8988T (cell line): ENCODE measurements around the gene ARHGAP12.
"Not testable (repeated sequence)": the region's sequence is repeated elsewhere in the genome, so short reads cannot be mapped to it uniquely, and the experiment has no call there.

Experiments used
- DNase-seq: peaks from one replicate; pipeline ENCODE4 v3.0.0; 2011

The ARHGAP12 gene

GRCh38 chr10:31808258-31809218 is 120.1 kb downstream of the ARHGAP12 start:
- no peak for DNase-seq

DNA sequence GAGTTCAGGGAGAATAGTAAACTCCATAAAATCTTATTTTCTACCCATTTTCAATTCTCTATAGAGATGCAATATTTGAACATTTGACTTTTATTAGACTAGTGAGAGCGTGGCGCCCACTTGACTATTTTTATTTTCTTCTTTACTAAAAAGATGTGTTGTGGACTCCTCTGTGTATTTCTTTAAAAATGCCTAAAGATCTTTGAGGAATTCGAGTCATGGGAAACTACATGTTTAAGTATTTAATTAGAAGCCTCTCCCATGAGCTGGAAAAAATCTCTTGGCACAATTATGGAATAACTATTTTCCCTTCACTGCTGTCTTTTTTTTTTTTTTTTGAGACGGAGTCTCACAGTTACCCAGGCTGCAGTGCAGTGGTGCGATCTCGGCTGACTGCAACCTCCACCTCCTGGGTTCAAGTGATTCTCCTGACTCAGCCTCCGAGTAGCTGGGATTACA is 124.2 kb downstream of the ARHGAP12 start:
- no peak for DNase-seq

- DNase-seq, result no peak
Measured at GRCh38 chr10:31803606-31804351, 124.9 kb downstream of the ARHGAP12 start.

DNA sequence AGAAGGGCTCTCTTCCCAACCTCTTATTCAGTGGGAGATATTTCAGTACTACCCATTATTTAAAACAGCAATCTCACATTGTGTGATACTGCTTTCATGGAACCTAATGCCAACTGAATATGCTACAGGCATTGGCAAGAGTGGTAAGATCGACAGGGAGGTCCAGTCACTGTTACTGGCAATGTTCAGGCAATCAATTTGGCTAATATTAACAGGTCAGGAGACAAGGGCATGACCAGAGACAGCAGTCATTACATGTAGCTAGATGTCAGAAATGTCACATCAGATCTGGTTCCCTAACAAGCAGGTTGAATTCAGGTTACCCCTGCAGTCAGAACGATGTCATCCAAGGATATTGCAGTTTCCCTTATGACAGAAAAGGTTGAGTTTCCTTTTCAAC is 129.4 kb downstream of the ARHGAP12 start:
- no peak for DNase-seq

DNA sequence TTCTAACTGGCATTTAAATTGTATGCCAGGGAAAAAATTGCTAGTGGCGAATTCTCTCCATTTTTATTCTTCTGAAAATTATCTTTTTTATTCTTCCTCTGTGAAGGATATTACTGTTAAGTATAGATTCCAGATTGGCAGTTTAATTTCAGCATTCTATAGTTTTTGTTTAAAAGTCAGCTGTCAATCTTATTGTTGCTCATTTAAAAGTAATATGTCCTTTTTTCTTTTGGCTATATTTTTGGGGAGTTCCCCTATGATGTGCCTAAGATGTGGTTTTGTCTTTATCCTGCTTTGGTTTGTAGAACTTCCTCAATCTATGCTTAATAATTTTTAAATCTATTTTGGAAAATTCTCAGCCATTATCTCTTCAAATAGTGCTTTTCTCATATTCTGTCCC is 135.9 kb downstream of the ARHGAP12 start:
- DNase-seq, result no peak

DNA sequence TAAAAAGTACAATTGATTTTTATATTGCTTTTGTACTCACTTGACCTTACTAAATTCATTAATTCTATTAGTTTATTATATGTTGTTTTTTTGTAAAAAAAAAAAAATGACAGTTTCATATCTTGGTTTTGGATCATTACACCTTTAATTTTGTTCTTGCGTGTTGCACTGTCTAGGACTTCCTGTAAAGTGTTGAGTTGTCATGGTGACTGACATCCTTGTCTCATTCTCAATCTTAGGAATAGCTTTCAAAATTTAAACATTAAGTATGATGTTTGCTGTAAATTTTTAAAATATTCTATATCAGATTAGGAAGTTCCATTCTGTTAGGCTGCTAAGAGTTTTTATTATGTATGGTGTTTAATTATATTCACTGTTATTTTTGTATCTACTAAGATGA is 139.1 kb downstream of the ARHGAP12 start:
- DNase-seq, result no peak

DNA sequence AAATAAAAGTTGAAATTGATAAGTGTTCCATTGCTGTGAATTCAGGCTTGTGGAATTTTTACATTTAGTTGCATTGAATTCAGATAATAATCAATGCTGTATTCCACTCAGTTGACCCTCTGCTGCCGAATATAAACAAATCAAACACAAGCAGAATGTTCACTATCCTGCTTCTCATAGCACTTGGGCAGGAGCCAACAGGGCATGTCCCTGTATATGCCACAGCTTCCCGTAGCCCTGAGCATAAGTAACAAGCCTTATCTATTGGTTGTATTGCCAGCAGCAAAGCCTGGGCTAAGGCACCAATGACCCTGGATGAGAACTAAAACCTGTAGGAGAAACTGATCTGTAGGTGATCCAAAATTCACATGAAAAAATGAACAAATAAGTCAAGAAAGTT is 145.9 kb downstream of the ARHGAP12 start:
- no peak for DNase-seq

GRCh38 chr10:31780717-31781116 is 147.9 kb downstream of the ARHGAP12 start:
- no peak for DNase-seq

DNA sequence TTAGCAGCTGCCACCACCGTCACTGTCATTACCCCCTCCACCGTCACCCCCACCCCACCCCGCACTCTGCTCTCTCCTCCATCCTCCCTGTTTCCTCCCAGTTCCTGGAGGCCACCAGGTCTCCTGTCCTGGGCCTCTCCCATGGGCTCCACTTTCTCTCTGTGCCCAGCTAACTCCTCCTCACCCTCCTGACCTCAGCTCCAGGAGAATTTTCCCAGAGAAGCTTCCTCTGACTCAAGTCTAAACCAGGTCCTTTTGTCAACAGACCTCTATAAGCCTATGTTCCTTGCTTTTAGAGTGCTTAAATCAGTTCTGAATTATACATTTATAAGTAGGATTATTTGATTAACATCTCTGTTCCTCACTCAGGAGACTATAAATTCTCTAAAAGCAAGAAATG is 150.0 kb downstream of the ARHGAP12 start:
- DNase-seq, result no peak

- DNase-seq, result no peak
Measured at GRCh38 chr10:31776159-31776558, 152.5 kb downstream of the ARHGAP12 start.

- DNase-seq, result no peak
Measured at GRCh38 chr10:31774928-31775650, 153.5 kb downstream of the ARHGAP12 start.

GRCh38 chr10:31774299-31774900 is 154.2 kb downstream of the ARHGAP12 start:
- DNase-seq, result no peak

- no peak for DNase-seq
Measured at GRCh38 chr10:31773749-31774298, 154.8 kb downstream of the ARHGAP12 start.

- no peak for DNase-seq
Measured at GRCh38 chr10:31771331-31771831, 157.2 kb downstream of the ARHGAP12 start.

DNA sequence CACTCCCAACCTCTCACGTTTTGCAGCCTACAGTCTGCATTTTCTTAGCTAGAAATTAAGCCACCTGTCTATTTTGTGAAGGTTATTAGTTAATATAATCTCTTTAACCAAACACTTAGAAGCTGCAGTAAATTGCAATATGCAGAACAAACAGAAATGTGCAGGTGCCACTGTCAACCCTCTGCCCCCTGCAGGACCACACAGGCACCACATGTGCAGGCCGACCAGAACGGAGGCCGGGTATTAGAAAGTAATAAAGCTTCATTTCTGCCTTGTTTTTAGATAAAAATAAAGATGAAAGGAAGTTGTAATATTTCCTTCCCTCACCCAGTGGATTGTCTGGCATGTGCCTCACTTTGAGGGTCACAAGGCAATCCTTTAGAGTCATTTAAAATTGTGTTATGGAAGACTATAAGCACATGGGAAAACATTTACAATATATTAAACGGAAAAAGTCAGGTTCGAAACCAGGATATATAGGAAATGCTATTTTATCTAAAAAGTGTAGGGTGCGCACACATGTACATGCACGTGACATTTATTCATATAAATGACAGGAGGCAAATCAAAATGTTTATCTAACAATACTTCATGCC is 158.2 kb downstream of the ARHGAP12 start:
- peak; percentile 38 for DNase-seq

- DNase-seq, result no peak
Measured at GRCh38 chr10:31769564-31769963, 159.1 kb downstream of the ARHGAP12 start.

- DNase-seq, result not testable (repeated sequence)
Measured at GRCh38 chr10:31768935-31769334, 159.7 kb downstream of the ARHGAP12 start.

- no peak for DNase-seq
Measured at GRCh38 chr10:31768467-31768866, 160.2 kb downstream of the ARHGAP12 start.

GRCh38 chr10:31765541-31765940 is 163.1 kb downstream of the ARHGAP12 start:
- no peak for DNase-seq

GRCh38 chr10:31762316-31762715 is 166.3 kb downstream of the ARHGAP12 start:
- no peak for DNase-seq

GRCh38 chr10:31761156-31761555 is 167.5 kb downstream of the ARHGAP12 start:
- DNase-seq, result no peak

DNA sequence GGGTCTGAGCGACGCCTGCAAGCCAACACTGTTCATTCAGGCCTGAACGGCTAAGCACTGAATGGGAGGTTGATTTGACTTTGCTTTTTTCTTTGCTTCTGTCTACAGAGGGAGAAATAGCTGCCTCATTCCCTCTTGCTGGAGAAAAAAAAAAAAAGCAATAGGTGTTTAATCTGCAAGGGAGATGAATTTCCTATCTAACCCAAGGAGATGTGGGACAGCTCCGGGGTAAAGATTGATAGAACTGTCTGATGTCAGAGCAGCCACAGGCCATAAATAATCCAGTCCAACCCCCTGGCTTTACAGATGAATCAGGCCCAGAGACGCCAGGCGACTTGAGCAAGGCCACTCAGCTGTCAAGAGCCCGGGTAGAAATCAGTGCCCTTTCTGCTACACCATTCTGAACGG is 168.0 kb downstream of the ARHGAP12 start:
- no peak for DNase-seq
